AG04450 (cell line): Measurements from ENCODE around the gene CALML3. TPM values are rescaled to one million over a fixed set of nuclear protein-coding genes. Genes with fewer than 3 reads are reported as not detected.
"Not testable (repeated sequence)": the region's sequence is repeated elsewhere in the genome, so short reads cannot be mapped to it uniquely, and the experiment has no call there.

Experiments
- CTCF ChIA-PET: fragments of 300-600, 350-600 bp; formaldehyde crosslinking; extraction: SDS; loops from one replicate; lab custom pipeline; 2022; ENCODE audit warnings: antibody characterized with exemption, inconsistent platforms; lab: Charles Lee
- POLR2A ChIA-PET: fragments of 350-600 bp; formaldehyde crosslinking; extraction: SDS; loops from one replicate; lab custom pipeline; 2021; ENCODE audit warnings: antibody characterized with exemption, inconsistent platforms; lab: Yijun Ruan, JAX
- DNase-seq: peaks from one replicate; pipeline ENCODE4 v3.0.0-alpha.2; 2011; ENCODE audit warnings: low read depth, low spot score
- H3K27ac ChIP-seq: one replicate; pipeline ENCODE4 v1.5.1; 2012; ENCODE audit warnings: low read depth, low read length, control low read depth
- H3K27me3 ChIP-seq: one replicate; pipeline ENCODE4 v1.6.0; 2012; ENCODE audit warnings: low read length; ENCODE audit not compliant: control insufficient read depth, insufficient read depth
- H3K4me3 ChIP-seq: 2 replicates; pipeline ENCODE4 v1.5.1; 2011; ENCODE audit warnings: mild to moderate bottlenecking, low read depth, low read length, control low read depth
- H3K9me3 ChIP-seq: 2 replicates; pipeline ENCODE4 v1.5.1; 2012; ENCODE audit warnings: low read length; ENCODE audit not compliant: control insufficient read depth, insufficient read depth
- polyA minus RNA-seq: library from RNA; depleted of rRNA, polyadenylated mRNA; stranded (reverse); fragments of >200 nt; gene quantifications from 2 replicates; pipeline ENCODE4 v1.2.3, GENCODE V29; 2011; rRNA and poly(A)+ RNA removed
- polyA plus RNA-seq: library from polyadenylated mRNA; depleted of rRNA; stranded (reverse); fragments of >200 nt; gene quantifications from 2 replicates; pipeline ENCODE4 v1.2.3, GENCODE V29; 2011; rRNA removed
- TF ChIP-seq, protein P1 (sequence below): IDR thresholded peaks from 2 replicates; pipeline ENCODE4 v1.5.1; 2011; ENCODE audit warnings: low read depth, low read length, control low read depth, inconsistent platforms

Gene CALML3
- polyA plus RNA-seq (not detected in 2 replicates), polyA minus RNA-seq (not detected in 2 replicates)

DNA sequence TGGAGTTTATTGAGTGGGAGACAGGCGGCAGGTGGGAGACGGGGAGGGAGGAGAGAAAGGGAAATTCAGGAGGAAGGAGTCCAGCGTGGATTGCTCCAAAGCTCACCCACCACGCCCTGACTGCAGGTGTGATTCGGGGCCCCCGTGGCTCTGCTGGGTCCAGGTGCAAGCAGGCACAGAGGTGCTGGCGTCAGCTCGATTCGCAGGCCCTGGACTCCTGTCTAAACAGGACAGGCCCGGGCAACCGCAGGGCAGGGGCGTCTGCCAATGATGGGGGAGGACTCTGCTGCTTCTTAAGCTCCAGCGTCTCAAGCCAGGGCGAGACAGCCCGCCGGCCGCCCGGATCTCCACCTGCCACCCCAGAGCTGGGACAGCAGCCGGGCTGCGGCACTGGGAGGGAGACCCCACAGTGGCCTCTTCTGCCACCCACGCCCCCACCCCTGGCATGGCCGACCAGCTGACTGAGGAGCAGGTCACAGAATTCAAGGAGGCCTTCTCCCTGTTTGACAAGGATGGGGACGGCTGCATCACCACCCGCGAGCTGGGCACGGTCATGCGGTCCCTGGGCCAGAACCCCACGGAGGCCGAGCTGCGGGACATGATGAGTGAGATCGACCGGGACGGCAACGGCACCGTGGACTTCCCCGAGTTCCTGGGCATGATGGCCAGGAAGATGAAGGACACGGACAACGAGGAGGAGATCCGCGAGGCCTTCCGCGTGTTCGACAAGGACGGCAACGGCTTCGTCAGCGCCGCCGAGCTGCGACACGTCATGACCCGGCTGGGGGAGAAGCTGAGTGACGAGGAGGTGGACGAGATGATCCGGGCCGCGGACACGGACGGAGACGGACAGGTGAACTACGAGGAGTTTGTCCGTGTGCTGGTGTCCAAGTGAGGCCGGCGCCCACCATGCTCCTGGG, at the start of gene CALML3:
Gene CALML3 (plus strand): TSS at position 321 of the 920 bp plus-strand sequence. CDS start 125 bp downstream, at position 446.
- POLR2A ChIA-PET, result no interaction called here
- CTCF ChIA-PET, result interaction anchor here (1.0 kb wide), 1 partner anchor 98 kb away, joined by 3 read pairs; no protein-coding TSS in a partner anchor
- DNase-seq, result no peak

DNA sequence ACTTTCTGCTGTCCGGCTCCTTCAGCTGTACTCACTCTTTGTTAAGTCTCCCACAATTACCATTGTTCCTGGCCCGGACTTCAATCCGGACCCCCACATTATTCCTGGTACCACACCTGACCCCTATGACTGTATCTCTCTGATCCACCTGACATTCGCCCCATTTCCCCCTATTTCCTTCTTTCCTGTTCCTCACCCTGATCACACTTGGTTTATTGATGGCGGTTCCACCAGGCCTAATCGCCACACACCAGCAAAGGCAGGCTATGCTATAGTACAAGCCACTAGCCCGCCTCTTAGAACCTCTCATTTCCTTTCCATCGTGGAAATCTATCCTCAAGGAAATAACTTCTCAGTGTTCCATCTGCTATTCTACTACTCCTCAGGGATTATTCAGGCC, 49.7 kb upstream of the CALML3 start:
- POLR2A ChIA-PET, H3K27ac ChIP-seq, DNase-seq, H3K9me3 ChIP-seq, H3K4me3 ChIP-seq, H3K27me3 ChIP-seq: not testable (repeated sequence)
- CTCF ChIA-PET, result interaction anchor here (0.6 kb wide), 1 partner anchor 42 kb away, joined by 3 read pairs; no protein-coding TSS in a partner anchor

More for the DNA sequence above, at the start of gene CALML3:
- Histone ChIP-seq H3K9me3 (peaks cover 11% of the 10 kb centered on the region; the same call in 1 of the 2 replicates), H3K27me3 (peaks cover 4% of the 10 kb centered on the region), H3K27ac (no peak within 1 kb of the TSS), H3K4me3 (no peak within 1 kb of the TSS)
- TF ChIP-seq, protein P1, sequence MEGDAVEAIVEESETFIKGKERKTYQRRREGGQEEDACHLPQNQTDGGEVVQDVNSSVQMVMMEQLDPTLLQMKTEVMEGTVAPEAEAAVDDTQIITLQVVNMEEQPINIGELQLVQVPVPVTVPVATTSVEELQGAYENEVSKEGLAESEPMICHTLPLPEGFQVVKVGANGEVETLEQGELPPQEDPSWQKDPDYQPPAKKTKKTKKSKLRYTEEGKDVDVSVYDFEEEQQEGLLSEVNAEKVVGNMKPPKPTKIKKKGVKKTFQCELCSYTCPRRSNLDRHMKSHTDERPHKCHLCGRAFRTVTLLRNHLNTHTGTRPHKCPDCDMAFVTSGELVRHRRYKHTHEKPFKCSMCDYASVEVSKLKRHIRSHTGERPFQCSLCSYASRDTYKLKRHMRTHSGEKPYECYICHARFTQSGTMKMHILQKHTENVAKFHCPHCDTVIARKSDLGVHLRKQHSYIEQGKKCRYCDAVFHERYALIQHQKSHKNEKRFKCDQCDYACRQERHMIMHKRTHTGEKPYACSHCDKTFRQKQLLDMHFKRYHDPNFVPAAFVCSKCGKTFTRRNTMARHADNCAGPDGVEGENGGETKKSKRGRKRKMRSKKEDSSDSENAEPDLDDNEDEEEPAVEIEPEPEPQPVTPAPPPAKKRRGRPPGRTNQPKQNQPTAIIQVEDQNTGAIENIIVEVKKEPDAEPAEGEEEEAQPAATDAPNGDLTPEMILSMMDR, result no peak

DNA sequence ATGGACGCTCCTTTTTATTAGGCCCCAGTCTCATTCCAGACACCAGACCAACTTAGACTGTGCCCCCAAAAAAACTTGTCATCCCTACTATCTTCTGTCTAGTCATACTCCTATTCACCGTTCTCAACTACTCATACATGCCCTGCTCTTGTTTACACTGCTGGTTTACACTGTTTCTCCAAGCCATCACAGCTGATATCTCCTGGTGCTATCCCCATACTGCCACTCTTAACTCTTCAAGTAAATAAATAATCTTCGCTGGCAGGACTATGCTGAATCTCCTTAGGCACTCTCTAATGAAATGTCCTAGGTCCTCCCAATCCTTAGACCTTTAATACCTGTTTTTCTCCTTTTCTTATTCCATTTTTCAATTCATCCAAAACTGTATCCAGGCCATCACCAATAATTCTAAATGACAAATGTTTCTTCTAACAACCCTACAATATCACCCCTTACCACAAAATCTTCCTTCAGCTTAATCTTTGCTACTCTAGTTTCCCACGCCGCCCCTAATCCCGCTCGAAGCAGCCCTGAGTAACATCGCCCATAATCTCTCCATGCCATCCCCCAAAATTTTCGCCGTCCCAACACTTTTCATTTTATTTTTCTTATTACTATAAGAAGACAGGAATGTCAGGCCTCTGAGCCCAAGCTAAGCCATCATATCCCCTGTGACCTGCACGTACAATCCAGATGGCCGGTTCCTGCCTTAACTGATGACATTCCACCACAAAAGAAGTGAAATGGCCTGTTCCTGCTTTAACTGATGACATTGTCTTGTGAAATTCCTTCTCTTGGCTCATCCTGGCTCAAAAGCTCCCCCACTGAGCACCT, 48.6 kb upstream of the CALML3 start:
- CTCF ChIA-PET, result interaction anchor here (0.6 to 1.4 kb wide), 2 partner anchors 41 to 147 kb away, joined by 3 to 4 read pairs; no protein-coding TSS in a partner anchor
- H3K27me3 ChIP-seq, H3K27ac ChIP-seq, H3K9me3 ChIP-seq, POLR2A ChIA-PET, DNase-seq, H3K4me3 ChIP-seq: not testable (repeated sequence)

DNA sequence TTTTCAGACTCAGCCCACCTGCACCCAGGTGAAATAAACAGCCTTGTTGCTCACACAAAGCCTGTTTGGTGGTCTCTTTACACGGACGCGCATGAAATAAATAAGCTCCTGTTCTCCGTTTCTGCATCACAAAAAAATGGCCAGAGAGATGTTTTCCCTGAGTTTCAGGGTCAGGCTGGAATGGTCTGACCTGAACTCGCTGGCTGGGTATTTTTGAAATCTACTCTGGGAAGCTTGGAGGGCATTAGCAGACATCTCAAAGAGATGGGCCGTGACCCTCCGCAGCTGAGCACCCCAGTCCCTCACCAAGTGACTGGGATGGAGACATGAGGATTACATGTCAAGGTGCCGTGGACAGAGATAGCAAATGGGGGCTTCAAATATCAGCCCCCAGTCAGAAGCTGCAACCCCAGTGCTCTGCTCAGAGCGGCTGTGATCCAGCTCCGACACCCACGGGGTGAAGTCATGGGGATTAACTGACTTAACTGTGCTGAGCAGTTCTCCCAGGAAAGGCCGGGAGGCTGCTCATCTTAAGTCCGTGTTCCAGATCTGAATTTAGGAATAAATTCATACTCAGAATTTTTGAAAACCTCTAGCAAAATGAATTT, 47.7 kb upstream of the CALML3 start:
- DNase-seq, result no peak
- CTCF ChIA-PET, result interaction anchor here (1.4 kb wide), 1 partner anchor 146 kb away, joined by 4 read pairs; no protein-coding TSS in a partner anchor

DNA sequence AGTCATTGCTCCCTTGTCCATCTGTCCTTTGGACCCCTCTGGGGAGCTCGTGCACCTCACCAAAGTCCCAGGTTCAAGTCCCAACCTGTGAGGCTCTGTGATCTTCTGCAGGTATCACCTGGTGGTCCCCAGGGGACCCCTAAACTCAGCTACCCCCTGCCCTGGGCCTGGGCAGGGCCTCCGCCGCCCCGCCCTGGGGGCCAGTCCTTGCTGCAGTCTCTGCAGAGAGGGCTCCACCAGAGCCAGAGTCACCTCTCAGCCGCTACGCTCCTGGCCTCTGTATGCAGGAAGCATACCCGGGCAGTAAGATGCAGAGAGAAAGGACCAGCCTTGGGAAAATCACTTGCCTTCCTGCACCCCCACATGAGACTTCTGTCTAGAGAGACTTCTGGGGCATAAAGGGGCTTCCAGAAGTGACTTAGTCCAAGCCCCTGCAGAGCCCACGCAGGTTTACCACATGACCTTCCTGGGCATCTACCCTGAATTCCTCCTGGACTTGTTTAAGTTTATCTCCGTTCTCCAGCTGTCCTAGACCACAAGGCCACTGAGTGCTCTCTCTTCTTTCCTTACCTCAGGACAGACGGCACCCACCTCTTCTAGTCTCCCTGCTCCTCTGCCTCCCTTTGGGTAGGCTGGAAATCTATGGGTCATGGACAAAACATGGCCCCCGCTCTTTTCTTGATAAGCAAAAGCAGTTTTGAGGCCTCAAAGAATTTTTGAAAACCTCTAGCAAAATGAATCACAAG, 46.6 kb upstream of the CALML3 start:
- CTCF ChIA-PET, result no interaction called here
- H3K9me3 ChIP-seq, result no peaks in the 10 kb centered on the region; the same call in 1 of the 2 replicates
- no peak for DNase-seq
- no peaks in the 10 kb centered on the region for H3K27me3 ChIP-seq
- no peak overlapping the region for H3K4me3 ChIP-seq
- POLR2A ChIA-PET, result no interaction called here
- H3K27ac ChIP-seq, result no peak overlapping the region
- TF ChIP-seq, protein P1, result no peak

More for the DNA sequence above, 47.7 kb upstream of the CALML3 start:
- Histone ChIP-seq H3K9me3 (no peaks in the 10 kb centered on the region; the same call in 1 of the 2 replicates), H3K27me3 (no peaks in the 10 kb centered on the region), H3K4me3 (no peak overlapping the region), H3K27ac (no peak overlapping the region)
- TF ChIP-seq, protein P1, result no peak
- POLR2A ChIA-PET, result no interaction called here
